K562 (cell line): ENCODE results near the gene SIM2. TPM values are rescaled to one million over a fixed set of nuclear protein-coding genes. Genes with fewer than 3 reads are reported as not detected.

Source experiments
- ATAC-seq: fragments of 200-7000 bp; cut with Tn5 transposase; 3 replicates; pipeline ENCODE4 v1.9.1; 2020; ENCODE audit warnings: moderate library complexity
- BruUV-seq: library from RNA; stranded (reverse); fragments of 400-500 nt; replicated peaks from 2 replicates; lab custom pipeline; 2021; lab: Mats Ljungman, UMichigan
- CTCF ChIA-PET: fragments of 300-600 bp; formaldehyde crosslinking; extraction: SDS; loops from one replicate; lab custom pipeline; 2021; ENCODE audit warnings: low intra/inter-chr PET ratio; lab: Yijun Ruan, JAX
- POLR2A ChIA-PET: fragments of 300-600, 350-650 bp; sonication (Branson Sonifier 250); formaldehyde crosslinking; extraction: SDS; loops from one replicate; lab custom pipeline; 2021; ENCODE audit warnings: antibody characterized with exemption, inconsistent platforms; lab: Yijun Ruan, JAX
- DNase-seq, 4 experiments: peaks; one replicate each; pipeline versions ENCODE4 v3.0.0 to v3.0.0-alpha.2; 2011 to 2018; ENCODE audit warnings: low spot score in 3 of 4, mixed read lengths in 3 of 4; ENCODE audit errors: extremely low read depth in 1 of 4
- FAIRE-seq: peaks from 2 replicates; lab custom pipeline; 2011; peaks lifted over from hg19 to GRCh38; lab: Jason Lieb, UNC
- H2AFZ ChIP-seq: 2 replicates; pipeline ENCODE4 v1.6.0; 2011; ENCODE audit warnings: low read depth, low read length, control low read depth, inconsistent platforms
- H3K27ac ChIP-seq: fragments of 200-600 bp; 3 replicates; pipeline ENCODE4 v1.8.0; 2011; ENCODE audit warnings: low read depth, mild to moderate bottlenecking, control low read depth, inconsistent platforms, low read length, moderate library complexity, mixed read lengths; ENCODE audit errors: extremely low read depth
- H3K27me3 ChIP-seq, 2 experiments: fragments of 300-600 bp in 1 of 2; 2 replicates in 1 of 2; 3 replicates in 1 of 2; pipeline versions ENCODE4 v1.6.0 to v1.8.0; 2011; ENCODE audit warnings: inconsistent platforms in 2 of 2, low read length in 2 of 2, mild to moderate bottlenecking in 1 of 2, mixed read lengths in 1 of 2, moderate library complexity in 1 of 2; ENCODE audit not compliant: control insufficient read depth in 2 of 2, insufficient read depth in 2 of 2
- H3K36me3 ChIP-seq: fragments of 300-600 bp; 3 replicates; pipeline ENCODE4 v1.8.0; 2011; ENCODE audit warnings: mild to moderate bottlenecking, low read length, inconsistent platforms; ENCODE audit not compliant: control insufficient read depth, insufficient read depth
- H3K4me1 ChIP-seq, 2 experiments: fragments of 200-600 bp in 1 of 2; replicated peaks in 1 of 2; 2 replicates in 1 of 2; 3 replicates in 1 of 2; pipeline versions ENCODE4 v1.5.1 to v1.8.0; 2011; ENCODE audit warnings: inconsistent platforms in 2 of 2, low read length in 2 of 2, mild to moderate bottlenecking in 1 of 2, mixed read lengths in 1 of 2, moderate library complexity in 1 of 2; ENCODE audit not compliant: control insufficient read depth in 2 of 2, insufficient read depth in 2 of 2
- H3K4me2 ChIP-seq: 2 replicates; pipeline ENCODE4 v1.6.1; 2011; ENCODE audit warnings: low read length, control low read depth, inconsistent platforms, mixed read lengths; ENCODE audit not compliant: insufficient read depth
- H3K4me3 ChIP-seq: fragments of 200-600 bp; sonication (generic), shearing (Covaris generic); 2 replicates; pipeline ENCODE4 v1.5.1; 2016; ENCODE audit warnings: control low read depth, inconsistent platforms
- H3K79me2 ChIP-seq: fragments of 200-600 bp; 3 replicates; pipeline ENCODE4 v1.8.0; 2011; ENCODE audit warnings: low read length, inconsistent platforms; ENCODE audit not compliant: control insufficient read depth, insufficient read depth
- H3K9ac ChIP-seq, 2 experiments: 2 replicates each; pipeline versions ENCODE4 v1.6.0 to v1.6.1; 2011; ENCODE audit warnings: low read depth in 2 of 2, low read length in 2 of 2, control low read depth in 1 of 2, inconsistent platforms in 1 of 2, mild to moderate bottlenecking in 1 of 2, mixed read lengths in 1 of 2; ENCODE audit not compliant: insufficient read depth in 1 of 2
- H3K9me1 ChIP-seq: one replicate; pipeline ENCODE4 v1.6.0; 2011; ENCODE audit warnings: inconsistent platforms, mild to moderate bottlenecking, low read length, moderate library complexity; ENCODE audit not compliant: control insufficient read depth, insufficient read depth
- H3K9me3 ChIP-seq: replicated peaks from 2 replicates; pipeline ENCODE4 v1.5.1; 2011; ENCODE audit warnings: low read depth, low read length, inconsistent platforms; ENCODE audit not compliant: control insufficient read depth, insufficient read depth
- H4K20me1 ChIP-seq: replicated peaks from 2 replicates; pipeline ENCODE4 v1.6.1; 2011; ENCODE audit warnings: low read length, inconsistent platforms, mixed read lengths; ENCODE audit not compliant: control insufficient read depth, insufficient read depth
- AFF4 ChIP-seq: sonication (generic); formaldehyde crosslinking; IDR thresholded peaks from 2 replicates; pipeline ENCODE4 v1.8.0; 2023; ENCODE audit warnings: mild to moderate bottlenecking, missing genetic modification reagents
- HES1 ChIP-seq: fragments of 450-650 bp; IDR thresholded peaks from 2 replicates; pipeline ENCODE4 v1.6.1; 2016; ENCODE audit warnings: low read depth, mild to moderate bottlenecking, moderate library complexity
- NFYB ChIP-seq: IDR thresholded peaks from 2 replicates; pipeline ENCODE4 v1.6.1; 2011; ENCODE audit warnings: mild to moderate bottlenecking, moderate library complexity; ENCODE audit not compliant: insufficient read length; ENCODE audit errors: extremely low read depth
- ZNF592 ChIP-seq: fragments of 450-650 bp; IDR thresholded peaks from 2 replicates; pipeline ENCODE4 v1.6.1; 2017; ENCODE audit warnings: antibody characterized with exemption, mild to moderate bottlenecking
- WGBS: fragments of 100-300 bp; shearing (Covaris generic); methylation state at CpG from one replicate; pipeline ENCODE4 v1.1.6; 2016; ENCODE audit warnings: low coverage, mixed read lengths; ENCODE audit not compliant: insufficient coverage; ENCODE audit errors: missing lambda C conversion rate; 5-methylcytosine and 5-hydroxymethylcytosine counted together
- in situ Hi-C: fragments of 300-500 bp; cut with MboI; formaldehyde crosslinking; loops from 4 replicates; pipeline ENCODE4 v1.15.0; 2018; ENCODE audit warnings: inconsistent platforms, mixed read lengths
- intact Hi-C: fragments of 100-400 bp; cut with micrococcal nuclease; formaldehyde crosslinking; loops from 2 replicates; pipeline ENCODE4 v1.14.2; 2022
- polyA plus RNA-seq, 8 experiments: library from polyadenylated mRNA; depleted of rRNA in 4 of 8; stranded (reverse) in 5 of 8; unstranded in 3 of 8; fragments of >200 nt; fragmentation: Nextera tagmentation in 2 of 8; fragmentation: Illumina TruSeq in 1 of 8; extraction: Ambion mirVana in 2 of 8; extraction: Trizol in 1 of 8; gene quantifications; 2 replicates each; pipeline versions ENCODE4 v1.2.1 to v1.2.3, GENCODE V29; 2011 to 2014; ENCODE audit warnings: inconsistent platforms in 1 of 8, missing spikeins in 1 of 8
- total RNA-seq, 7 experiments: library from RNA; depleted of rRNA in 6 of 7; stranded (reverse); fragments of >200 nt in 6 of 7; fragmentation: Illumina TruSeq in 2 of 7; extraction: Trizol in 2 of 7; gene quantifications; 2 replicates each; pipeline versions ENCODE4 v1.2.1 to v1.2.3, GENCODE V29; 2011 to 2021; ENCODE audit warnings: low replicate concordance in 1 of 7
- TF ChIP-seq, protein P1 (sequence below), 2 experiments: IDR thresholded peaks; 2 replicates each; pipeline ENCODE4 v1.6.1; 2011; ENCODE audit warnings: borderline replicate concordance in 1 of 2, control low read depth in 1 of 2, low read depth in 1 of 2, low read length in 1 of 2, mild to moderate bottlenecking in 1 of 2, mixed read lengths in 1 of 2, moderate library complexity in 1 of 2; ENCODE audit not compliant: insufficient read depth in 1 of 2, insufficient read length in 1 of 2, poor library complexity in 1 of 2, severe bottlenecking in 1 of 2; ENCODE audit errors: extremely low read depth in 1 of 2

SIM2 gene
- total and polyA plus RNA-seq, 9 of the 15 experiments (the other 6 are each of a cell fraction or from before 2014, with no cell fraction given) = 0.07 to 0.11 (median 0.08) TPM; not detected in 6

GRCh38 chr21:36717976-36718375 lies 19.1 kb downstream of the SIM2 start:
- POLR2A ChIA-PET = no interaction called here
- CTCF ChIA-PET = no interaction called here
- TF ChIP-seq, protein P1, sequence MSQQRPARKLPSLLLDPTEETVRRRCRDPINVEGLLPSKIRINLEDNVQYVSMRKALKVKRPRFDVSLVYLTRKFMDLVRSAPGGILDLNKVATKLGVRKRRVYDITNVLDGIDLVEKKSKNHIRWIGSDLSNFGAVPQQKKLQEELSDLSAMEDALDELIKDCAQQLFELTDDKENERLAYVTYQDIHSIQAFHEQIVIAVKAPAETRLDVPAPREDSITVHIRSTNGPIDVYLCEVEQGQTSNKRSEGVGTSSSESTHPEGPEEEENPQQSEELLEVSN (IDR thresholded peaks at IDR 0.05; ENCODE audit: borderline replicate concordance in 1 of 2, extremely low read depth in 1 of 2, insufficient read depth in 1 of 2, insufficient read length in 1 of 2, low read depth in 1 of 2, low read length in 1 of 2, poor library complexity in 1 of 2, severe bottlenecking in 1 of 2) = no peak
- TF ChIP-seq NFYB (no peak), ZNF592 (no peak), HES1 (no peak), AFF4 (CRISPR knock-in tag) (no peak)

More at GRCh38 chr21:36717976-36718375, 19.1 kb downstream of the SIM2 start:
- H3K9me1 ChIP-seq = no peaks in the 10 kb centered on the region
- no peaks in the 10 kb centered on the region for H4K20me1 ChIP-seq
- no peaks in the 10 kb centered on the region for H3K36me3 ChIP-seq
- peaks cover 46% of the 10 kb centered on the region in 2 experiments for H3K27me3 ChIP-seq
- H3K4me2 ChIP-seq = no peak overlapping the region
- no peak overlapping the region for H3K27ac ChIP-seq
- peaks cover 5 to 13% of the 10 kb centered on the region in 2 experiments; a peak in 4 of 5 replicates for H3K4me1 ChIP-seq
- in situ Hi-C loops = no loop called here
- no peak for DNase-seq
- 13% methylated on average over 6 of the region's 6 CpGs for whole genome bisulfite sequencing
- H3K9me3 ChIP-seq = no peaks in the 10 kb centered on the region
- intact Hi-C loops = no loop called here
- H3K4me3 ChIP-seq = no peak overlapping the region
- no peak for FAIRE-seq
- BruUV-seq = no TSS peak
- no peak overlapping the region; the same call in 1 of the 2 replicates for H2AFZ ChIP-seq
- ATAC-seq = no peak
- no peaks in the 10 kb centered on the region for H3K79me2 ChIP-seq
- no peak overlapping the region for H3K9ac ChIP-seq
